DMS 273 treated with DMSO at 0.1 percent for 48 hours (cell line): ENCODE measurements around the gene PRKAR1B.
"Not testable (repeated sequence)": the region's sequence is repeated elsewhere in the genome, so short reads cannot be mapped to it uniquely, and the experiment has no call there.

ENCODE experiments used
- DNase-seq: peaks from one replicate; lab custom pipeline; 2025; lab: John Stamatoyannopoulos, UW

The PRKAR1B gene

DNA sequence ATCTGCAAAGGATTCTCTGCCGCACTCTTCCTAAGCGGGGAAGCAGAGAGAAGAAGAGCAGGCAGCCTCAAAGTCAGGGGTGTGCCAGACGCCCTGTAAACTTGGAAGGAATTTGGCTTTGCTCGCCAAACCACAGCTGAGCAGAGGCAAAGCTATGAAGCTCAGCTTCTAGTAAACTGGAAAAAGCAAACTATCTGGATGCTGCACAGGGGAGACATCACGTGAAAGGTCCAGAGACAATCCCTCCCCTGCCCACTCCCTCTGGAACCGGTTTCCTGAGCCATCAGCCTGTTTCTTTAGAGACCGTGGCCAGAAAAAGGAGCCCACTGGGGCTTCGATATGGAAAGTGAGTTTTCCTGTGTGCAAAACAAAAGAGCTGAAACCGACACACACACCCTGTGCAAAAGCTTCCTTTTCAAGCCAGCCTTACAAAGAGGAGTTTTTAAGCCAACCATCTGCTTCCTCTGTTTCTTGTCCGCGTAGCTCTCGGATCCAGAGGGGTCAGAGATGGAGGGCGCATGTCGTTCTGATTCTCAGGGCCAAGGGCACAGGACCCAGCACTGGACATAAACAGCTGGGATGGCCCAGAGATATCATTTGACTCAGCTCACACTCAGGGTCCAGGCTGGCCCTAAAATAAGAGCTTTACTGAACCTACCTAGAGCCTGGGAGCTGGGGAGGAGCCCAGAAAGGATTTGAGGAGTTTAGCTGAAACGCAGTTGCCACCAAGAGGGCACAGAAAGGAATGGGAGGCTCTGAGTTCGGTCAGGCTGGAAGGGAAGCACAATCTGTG lies 58.7 kb downstream of the PRKAR1B start:
- DNase-seq, result no peak

DNA sequence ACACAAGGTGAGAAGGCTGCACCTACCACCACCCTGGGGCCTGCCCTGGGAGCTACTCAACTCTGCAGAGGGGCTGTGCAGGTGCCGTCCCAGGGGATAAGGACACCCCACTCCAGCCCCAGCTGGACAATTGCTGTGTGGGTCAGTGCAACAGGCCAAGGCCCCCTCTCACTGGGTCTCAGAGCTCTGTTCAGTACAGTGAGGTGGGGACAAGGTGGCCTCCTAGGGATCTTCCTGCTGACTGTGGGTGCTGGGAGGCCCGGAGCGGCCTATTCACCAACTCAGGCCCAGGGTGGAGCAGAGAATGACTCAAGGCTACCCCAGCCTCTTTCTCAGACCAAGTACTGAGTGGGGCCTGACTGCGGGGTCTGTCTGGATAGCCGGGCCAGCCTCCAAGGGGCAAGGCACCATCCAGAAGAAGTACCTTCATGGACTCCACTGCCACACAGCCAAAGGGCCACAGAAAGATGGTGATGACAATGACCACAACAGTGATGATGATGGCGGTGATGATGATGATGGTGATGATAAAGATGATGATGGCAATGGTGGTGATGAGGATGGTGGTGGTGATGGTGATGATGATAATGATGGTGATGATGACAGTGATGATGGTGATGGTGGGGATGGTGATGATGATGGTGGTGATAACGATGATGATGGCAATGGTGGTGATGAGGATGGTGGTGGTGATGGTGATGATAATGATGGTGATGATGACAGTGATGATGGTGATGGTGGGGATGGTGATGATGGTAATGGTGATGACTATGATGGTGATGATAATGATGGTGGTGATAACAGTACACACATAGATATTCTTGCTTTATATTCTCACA lies 60.4 kb downstream of the PRKAR1B start:
- DNase-seq, result no peak

DNA sequence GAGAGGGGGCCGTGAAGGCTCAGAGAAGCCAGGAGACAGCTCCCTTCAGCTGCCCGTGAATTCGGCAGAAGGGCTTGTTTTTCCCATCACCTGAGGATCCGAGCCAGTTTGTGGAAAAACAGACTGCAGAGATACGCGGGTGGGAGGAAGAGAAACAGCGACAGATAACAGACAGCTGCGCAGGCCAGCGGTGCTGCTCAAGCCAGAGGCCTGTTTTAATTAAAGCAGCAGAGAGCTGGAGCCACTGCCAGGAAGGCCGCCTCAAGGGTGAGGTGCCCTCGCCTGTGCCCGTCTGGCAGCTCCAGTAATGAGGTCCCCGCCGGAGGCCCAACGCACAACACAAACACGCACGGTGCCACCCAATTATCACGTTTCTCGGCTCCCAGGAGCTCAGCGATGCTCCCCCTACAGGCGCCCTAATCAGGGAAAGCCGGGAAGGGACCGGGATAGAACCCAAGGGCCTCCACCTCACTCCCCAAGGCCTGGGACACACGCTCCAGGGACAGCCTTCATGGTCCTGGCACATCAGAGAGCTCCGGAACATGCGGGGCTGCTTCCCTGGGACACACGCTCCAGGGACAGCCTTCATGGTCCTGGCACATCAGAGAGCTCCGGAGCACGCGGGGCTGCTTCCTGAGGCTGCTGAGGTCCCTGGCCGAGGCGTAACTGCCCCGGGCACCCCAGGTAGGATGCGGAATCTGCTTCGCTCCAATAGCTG lies 61.2 kb downstream of the PRKAR1B start:
- DNase-seq, result no peak

DNA sequence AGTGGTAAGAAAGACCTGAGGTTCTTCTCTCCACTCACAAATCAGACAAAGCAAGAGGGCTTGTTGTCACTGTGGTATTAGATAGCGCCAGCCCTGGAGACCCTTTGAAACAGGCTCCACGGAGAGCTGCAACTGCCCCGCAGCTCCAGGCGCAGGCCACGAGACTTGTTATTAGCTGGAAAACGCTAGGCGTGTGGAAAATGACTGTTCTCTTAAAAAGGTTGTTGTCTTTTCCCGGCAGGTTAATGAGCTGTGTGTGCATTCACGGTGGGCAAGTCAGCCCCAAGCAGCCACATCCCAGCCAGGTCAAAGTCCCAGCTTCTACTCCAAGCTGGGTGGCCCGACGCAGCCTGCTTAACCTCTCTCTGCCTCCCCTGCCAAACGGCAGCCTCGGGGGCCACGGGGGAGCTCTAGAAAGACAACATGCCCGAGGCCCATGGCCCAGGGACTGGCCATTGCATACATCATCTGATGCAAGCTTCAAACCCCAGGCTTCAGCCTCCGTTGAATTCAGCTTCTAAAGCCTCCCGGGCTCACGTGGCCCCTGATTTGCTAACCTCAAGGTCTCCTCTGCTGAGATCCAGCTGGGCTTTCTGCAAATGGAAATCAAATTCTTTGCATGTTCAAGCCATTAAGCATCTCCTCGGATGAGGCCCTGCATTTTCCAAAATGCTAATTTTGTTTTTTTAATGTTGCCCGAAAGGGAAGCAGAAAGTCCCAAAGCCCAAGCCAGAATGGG lies 61.9 kb downstream of the PRKAR1B start:
- DNase-seq, result no peak

DNA sequence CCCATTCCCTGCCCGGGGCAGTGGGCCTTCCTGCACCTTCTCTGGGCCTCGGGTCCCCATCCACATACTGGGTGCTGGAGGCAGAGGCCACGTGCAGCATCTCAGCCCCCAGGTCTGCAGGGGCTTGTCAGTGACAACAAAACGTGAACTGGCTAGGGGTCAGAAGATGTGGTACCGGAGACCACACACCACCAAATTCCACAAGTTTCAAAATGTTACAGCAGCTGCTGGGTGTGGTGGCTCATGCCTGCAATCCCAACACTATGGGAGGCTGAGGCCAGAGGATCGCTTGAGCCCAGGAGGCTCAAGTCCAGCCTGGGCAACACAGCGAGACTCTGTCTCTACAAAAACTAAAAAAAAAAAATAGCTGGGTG lies 62.7 kb downstream of the PRKAR1B start:
- DNase-seq, result no peak

DNA sequence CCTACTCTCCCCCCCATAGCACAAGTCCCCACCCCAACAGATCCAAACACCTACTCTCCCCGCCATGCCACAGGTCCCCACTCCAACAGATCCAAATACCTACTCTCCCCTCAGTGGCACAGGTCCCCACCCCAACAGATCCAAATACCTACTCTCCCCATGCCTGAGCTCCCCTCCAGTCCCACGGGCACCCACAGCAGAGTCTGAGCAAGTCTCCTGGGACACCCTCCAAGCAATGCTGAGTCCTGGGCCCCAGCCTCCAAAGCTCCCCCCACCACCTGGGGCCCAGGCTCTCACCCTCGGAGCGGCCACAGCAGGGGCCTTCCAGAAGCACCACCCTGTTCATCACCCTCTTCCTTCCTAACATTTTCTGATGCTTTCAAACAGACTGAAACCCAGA lies 64.5 kb downstream of the PRKAR1B start:
- DNase-seq, result no peak

DNA sequence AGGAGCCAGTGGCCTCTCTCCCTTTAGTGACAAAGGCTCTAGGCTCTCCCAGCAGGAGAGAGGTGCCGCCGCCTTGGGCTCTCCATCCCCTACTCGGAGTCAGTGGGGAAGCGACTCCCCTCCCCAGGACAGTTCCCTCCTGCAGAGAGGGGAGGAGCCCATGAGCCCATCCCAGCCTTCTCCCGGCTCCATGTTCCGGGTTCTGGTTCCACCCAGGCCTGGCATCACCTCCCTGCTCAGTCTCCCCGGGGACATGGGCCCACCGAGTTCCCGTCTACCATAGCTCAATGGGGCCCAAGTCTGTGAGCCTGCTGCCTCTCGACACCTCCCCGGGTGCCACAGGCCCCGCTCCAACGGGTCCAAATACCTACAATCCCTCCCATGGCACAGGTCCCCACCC lies 67.1 kb downstream of the PRKAR1B start:
- no peak for DNase-seq

DNA sequence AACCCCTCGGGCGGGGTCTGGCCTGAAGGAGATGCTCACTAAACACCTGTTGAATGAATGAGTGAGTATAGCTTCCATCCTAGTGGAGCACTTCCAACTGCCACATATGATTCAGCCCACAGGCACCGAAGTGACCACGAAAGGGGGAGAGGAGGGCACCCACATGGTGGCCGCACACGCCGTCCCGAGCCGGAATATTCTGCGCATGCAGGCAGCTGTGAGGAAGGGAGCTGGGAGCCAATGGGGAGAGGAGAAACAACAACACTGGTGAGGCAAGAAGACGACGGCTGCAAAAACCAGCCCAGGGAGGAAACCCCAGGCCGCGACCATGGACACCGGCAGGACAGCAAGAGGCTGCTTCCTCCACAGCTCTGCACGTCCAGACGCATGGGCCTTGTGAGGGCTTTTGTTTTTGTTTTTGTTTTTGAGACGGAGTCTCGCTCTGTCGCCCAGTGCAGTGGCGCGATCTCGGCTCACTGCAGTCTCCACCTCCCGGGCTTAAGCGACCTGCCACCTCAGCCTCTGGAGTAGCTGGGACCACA lies 67.7 kb downstream of the PRKAR1B start:
- no peak for DNase-seq

DNA sequence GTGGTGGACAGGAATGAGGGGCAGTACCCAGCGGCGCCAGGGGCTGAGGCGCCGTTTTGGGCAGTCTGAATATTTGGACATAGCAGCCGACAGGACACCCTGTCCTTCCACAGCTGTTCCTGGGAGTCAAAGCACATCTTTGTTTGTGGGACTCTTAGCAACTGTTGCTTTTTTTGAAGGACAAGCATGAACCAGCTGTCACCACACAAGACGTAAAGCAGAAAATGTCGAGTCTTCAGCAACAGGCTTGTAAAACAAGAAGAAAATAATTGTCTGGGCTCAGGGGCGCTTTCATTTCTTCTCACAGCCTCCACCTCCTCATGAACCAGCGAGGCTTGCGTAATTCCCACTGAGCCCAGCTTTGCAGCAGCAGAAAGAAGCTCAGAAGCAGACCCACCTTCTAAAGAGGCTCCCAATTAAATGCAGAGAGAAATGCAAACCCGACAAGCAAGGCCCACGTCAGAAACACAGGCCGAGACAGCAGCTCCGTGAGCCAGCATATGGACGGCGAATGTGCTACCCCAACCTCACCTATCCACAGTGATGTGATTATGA lies 69.4 kb downstream of the PRKAR1B start:
- peak; percentile 44 for DNase-seq

DNA sequence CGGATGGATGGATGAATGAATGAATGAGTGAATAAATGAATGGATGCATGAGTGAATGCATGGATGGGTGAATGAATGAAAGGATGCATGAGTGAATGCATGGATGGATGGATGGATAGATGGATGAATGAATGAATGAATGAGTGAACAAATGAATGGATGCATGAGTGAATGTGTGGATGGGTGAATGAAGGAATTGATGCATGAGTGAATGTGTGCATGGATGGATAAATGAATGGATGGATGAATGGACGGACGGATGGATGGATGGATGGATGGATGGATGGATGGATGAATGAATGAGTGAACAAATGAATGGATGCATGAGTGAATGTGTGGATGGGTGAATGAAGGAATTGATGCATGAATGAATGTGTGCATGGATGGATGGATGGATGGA lies 70.1 kb downstream of the PRKAR1B start:
- not testable (repeated sequence) for DNase-seq

DNA sequence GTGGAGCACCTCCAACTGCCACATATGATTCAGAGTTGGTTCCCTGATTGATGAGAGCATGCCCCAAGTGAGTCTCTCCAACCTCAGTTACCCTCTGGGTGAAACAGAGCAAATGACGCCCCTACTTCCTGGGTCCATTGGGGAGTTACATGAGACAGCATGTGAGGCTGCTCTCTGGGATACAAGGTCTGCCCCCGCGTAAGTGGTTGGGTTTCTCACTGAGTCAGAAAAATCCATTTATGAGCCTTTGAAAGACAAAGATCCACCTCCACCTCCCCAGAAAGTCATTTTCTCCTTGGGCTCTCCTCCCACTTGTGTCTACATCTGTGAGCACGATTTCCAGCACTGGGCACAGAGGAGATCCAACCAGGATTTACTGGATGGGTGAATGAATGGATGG lies 71.3 kb downstream of the PRKAR1B start:
- DNase-seq, result no peak

DNA sequence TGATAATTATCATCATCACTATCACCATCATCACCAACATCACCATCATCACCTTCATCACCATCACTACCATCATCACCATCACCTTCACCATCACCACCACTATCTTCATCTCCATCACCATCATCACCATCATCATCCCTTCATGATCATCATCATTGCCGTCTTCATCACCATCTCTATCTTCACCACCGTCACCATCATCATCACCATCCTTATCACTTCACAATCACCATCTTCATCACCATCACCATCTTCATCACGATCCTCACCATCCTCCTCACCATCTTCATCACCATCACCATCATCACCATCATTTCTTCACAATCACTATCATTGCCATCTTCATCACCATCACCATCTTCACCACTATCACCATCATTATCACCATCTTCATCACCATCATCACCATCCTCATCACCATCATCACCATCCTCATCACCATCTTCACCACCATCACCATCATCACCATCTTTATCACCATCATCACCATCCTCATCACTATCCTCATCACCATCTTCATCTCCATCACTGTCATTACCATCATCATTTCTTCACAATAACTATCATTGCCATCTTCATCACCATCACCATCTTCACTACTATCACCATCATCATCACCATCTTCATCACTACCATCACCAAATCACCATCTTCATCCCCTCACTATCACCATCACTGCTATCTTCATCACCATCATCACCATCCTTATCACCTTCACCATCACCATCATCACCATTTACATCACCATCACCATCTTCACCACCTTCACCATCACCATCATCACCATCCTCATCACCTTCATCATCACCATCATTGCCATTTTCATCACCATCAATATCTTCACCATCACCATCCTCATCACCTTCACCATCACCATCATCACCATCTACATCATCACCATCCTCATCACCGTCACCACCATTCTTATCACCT lies 73.0 kb downstream of the PRKAR1B start:
- DNase-seq, result no peak

DNA sequence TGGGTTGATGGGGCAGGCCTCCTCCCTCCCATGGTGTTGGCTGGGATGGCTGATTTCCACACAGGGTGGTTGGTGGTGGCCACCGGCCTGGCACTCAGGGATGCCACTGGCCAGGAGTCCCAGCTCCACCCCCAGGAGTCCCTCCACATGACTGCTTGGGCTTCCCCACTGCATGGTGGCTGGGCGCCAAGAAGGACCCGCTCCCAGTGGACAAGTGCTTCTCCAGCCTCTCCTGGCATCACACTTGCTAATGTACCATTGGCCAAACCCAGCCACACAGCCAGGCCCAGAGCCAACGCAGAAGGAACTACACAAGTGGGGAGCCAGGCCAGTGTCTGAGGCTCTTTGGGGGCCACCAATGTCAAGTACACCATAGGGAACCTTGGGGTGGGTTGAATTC lies 74.2 kb downstream of the PRKAR1B start:
- no peak for DNase-seq

DNA sequence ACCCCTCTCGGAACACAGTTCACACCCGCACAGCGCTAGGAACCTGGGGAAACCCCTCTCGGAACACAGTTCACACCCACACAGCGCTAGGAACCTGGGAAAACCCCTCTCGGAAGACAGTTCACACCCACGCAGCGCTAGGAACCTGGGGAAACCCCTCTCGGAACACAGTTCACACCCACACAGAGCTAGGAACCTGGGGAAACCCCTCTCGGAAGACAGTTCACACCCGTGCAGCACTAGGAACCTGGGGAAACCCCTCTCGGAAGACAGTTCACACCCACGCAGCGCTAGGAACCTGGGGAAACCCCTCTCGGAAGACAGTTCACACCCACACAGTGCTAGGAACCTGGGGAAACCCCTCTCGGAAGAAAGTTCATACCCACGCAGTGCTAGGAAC lies 74.9 kb downstream of the PRKAR1B start:
- not testable (repeated sequence) for DNase-seq

DNA sequence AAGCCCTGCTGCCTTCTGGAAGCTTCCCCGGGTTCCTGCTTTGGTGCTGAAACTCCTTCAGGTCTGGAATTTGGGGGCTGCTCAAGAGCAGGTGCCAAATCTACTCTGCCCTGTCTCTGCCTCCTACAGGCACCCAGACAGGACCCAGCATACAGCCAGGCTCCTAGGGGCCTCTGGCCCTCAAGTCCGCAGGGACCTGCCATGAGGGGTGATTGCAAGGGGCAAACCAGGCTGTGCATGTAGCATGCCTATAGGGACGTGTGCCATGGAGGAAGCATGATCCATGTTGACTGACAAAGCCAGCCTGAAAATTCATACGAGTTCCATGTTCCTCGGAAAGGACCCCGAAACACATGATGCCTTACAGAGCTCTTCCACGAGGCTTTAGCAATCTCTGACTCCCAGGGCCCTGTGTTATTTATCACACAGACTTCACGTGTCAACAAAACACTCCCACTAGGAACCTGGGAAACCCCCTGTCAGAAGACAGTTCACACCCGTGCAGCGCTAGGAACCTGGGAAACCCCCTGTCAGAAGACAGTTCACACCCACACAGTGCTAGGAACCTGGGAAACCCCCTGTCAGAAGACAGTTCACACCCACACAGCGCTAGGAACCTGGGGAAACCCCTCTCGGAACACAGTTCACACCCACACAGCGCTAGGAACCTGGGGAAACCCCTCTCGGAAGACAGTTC lies 75.9 kb downstream of the PRKAR1B start:
- DNase-seq, result no peak

DNA sequence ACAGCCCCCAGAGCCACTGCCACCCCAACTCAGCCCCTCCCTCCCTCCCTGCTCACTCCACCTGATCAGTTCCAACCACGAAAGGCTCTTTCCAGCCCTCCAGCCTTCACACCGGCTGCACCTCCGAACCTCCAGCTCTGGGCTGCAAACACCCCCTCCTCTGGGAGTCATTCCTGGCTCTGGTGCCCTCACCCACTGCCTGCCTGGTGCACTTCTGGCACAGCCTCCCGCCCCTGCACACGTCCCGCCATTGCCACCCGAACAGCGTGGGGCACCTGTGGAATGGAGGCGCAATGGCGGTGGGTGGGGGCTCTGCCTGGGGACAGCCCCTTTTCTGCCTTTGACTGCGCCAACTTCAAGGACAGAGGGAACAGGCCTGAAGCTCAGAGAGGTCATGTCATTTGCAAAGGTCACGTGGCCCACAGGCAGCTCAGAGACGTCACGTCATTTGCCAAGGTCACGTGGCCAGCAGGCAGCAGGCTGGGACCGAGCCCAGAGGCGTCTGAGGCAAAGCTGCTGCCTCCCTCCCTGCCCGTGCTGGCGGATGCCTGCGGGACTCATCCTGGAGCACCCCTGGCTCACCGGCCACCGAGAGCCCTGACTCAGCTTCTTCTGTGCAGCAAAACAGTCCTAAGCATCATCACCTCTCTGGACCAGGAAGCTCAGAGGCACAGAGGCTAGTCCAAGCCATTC lies 76.6 kb downstream of the PRKAR1B start:
- no peak for DNase-seq

DNA sequence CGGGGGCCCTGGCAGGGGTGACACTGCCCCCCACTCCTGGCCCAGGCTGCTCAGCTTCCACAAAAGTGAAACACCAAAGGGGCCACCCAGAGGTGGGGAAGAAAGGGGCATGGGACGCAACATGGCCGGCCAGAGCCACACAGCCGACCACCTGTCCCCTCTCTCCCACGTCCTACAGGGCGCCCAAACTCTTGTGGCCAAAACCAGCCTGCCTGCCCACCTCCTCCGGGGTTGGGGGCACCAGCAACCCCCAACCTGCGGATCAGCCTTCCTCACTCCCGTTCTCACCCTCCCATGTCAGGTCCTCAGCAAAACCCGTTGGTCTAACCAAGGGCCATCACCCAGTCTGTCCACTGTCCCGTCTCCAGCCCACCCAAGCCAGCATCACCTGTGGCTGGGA lies 80.1 kb downstream of the PRKAR1B start:
- DNase-seq, result no peak

DNA sequence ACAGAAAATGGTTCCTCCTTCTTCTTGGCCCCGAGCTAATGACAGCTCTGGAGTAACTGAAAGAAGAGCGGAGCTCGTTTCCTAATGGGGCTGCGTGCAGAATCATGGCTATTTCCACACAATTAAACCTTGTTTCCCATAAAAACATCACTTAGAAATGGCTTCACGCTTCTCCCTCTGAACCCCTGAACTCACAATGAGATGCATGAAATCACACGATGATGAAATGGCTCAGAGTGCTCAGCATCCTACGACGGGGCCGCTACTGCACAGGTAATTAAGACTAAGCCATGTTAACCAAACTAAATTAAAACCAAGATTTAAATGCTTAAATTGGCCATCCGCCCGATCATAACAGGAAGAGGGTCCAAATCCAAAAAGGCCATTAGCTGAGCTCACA lies 80.6 kb downstream of the PRKAR1B start:
- no peak for DNase-seq

DNA sequence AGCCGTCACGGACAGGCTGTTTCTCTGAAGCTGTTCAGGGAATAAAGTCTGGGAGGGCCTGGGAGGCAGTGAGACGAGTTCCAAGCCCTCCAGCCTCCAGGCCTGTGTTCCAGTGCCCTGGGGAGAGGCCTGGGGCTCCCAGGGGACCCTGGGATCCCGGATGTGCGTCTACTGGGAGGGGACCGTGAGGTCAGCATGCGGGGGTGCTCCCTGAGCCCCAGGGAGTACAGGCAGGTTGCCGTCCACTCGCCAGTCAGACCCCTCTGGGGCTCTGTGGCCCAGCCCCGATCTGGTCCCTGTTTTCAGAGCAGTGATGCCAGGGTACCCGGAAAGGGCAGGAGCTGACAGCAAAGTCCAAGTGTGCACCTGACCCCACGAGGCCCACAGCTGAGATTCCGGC lies 81.5 kb downstream of the PRKAR1B start:
- no peak for DNase-seq
